Natural killer cell (primary cell): Measurements from ENCODE around the gene CCDC32. TPM values are rescaled to one million over a fixed set of nuclear protein-coding genes. Genes with fewer than 3 reads are reported as not detected.
A peak's percentile ranks its signal among the peaks of the same experiment; 100 is the strongest.

Experiments used
- ATAC-seq, 3 donors: fragments of 150-1000 bp in 2 of 3; fragments of 200-7000 bp in 1 of 3; cut with Tn5 transposase; 1 replicate in 1 of 3; 2 replicates in 2 of 3; pipeline ENCODE4 v1.10.0; 2021; ENCODE audit warnings: mild to moderate bottlenecking in 2 of 3, moderate library complexity in 2 of 3
- DNase-seq, 2 donors: peaks; one replicate each; pipeline versions ENCODE4 v3.0.0 to v3.0.0-alpha.2; 2013 to 2021; ENCODE audit warnings: mixed read lengths in 1 of 2
- H3K27ac ChIP-seq: one replicate; pipeline ENCODE4 v1.5.1; 2013; ENCODE audit warnings: mild to moderate bottlenecking, low read length
- H3K27me3 ChIP-seq: one replicate; pipeline ENCODE4 v1.6.1; 2013; ENCODE audit warnings: low read length; ENCODE audit not compliant: control insufficient read depth, insufficient read depth
- H3K36me3 ChIP-seq: one replicate; pipeline ENCODE4 v1.6.1; 2013; ENCODE audit warnings: low read length; ENCODE audit not compliant: control insufficient read depth, insufficient read depth
- H3K4me1 ChIP-seq: one replicate; pipeline ENCODE4 v1.6.1; 2013; ENCODE audit warnings: low read length; ENCODE audit not compliant: control insufficient read depth, insufficient read depth
- H3K4me3 ChIP-seq: one replicate; pipeline ENCODE4 v1.5.1; 2013; ENCODE audit warnings: low read length
- H3K9me3 ChIP-seq: one replicate; pipeline ENCODE4 v1.6.1; 2013; ENCODE audit warnings: low read length; ENCODE audit not compliant: control insufficient read depth, insufficient read depth
- H3K27ac Mint-ChIP-seq, 2 donors: one replicate each; pipeline ENCODE4 v1.8.0; 2022; ENCODE audit warnings: mild to moderate bottlenecking in 2 of 2, mixed read lengths in 2 of 2, moderate library complexity in 1 of 2
- H3K27me3 Mint-ChIP-seq, 2 donors: one replicate each; pipeline ENCODE4 v1.8.0; 2022; ENCODE audit warnings: low read depth in 2 of 2, mixed read lengths in 2 of 2
- H3K36me3 Mint-ChIP-seq: one replicate; pipeline ENCODE4 v1.8.0; 2022; ENCODE audit warnings: mixed read lengths
- H3K4me1 Mint-ChIP-seq, 2 donors: one replicate each; pipeline ENCODE4 v1.8.0; 2022; ENCODE audit warnings: mixed read lengths in 2 of 2
- H3K4me3 Mint-ChIP-seq: one replicate; pipeline ENCODE4 v1.8.0; 2022; ENCODE audit warnings: mild to moderate bottlenecking, moderate library complexity, mixed read lengths
- H3K9me3 Mint-ChIP-seq, 2 donors: one replicate each; pipeline ENCODE4 v1.8.0; 2022; ENCODE audit warnings: mixed read lengths in 2 of 2
- CTCF ChIP-seq: fragments of 200-600 bp; IDR thresholded peaks from one replicate; pipeline ENCODE4 v1.8.0; 2022; ENCODE audit warnings: antibody characterized with exemption
- whole genome bisulfite sequencing: methylation state at CpG from one replicate; pipeline ENCODE4 v1.1.7; 2013; ENCODE audit warnings: missing lambda C conversion rate; ENCODE audit not compliant: insufficient coverage; 5-methylcytosine and 5-hydroxymethylcytosine counted together
- intact Hi-C: fragments of 100-400 bp; cut with micrococcal nuclease; formaldehyde crosslinking; loops from one replicate; pipeline ENCODE4 v1.14.2; 2022
- total RNA-seq, 4 donors: library from RNA; stranded (reverse); fragments of 120-200 nt in 1 of 4; gene quantifications; one replicate each; pipeline versions ENCODE4 v1.2.3 to v1.2.4, GENCODE V29; 2013 to 2022

CCDC32 gene
- total RNA-seq, 3 donors from 2014 or later (not counting 1 experiment from before 2014, with no cell fraction given) = 34.2 to 43.7 (median 37.4) TPM

GRCh38 chr15:40545457-40545856, 19.4 kb downstream of the CCDC32 start:
- H3K4me1 Mint-ChIP-seq = peaks cover 5 to 17% of the 10 kb centered on the region in 2 donors
- intact Hi-C loops = no loop called here
- no peak overlapping the region for H3K27ac ChIP-seq

GRCh38 chr15:40543631-40544294, 21.1 kb downstream of the CCDC32 start:
- ATAC-seq = peak in 1 of 3 donors; percentile 48
- H3K27ac ChIP-seq = no peak overlapping the region
- H3K27me3 ChIP-seq = no peaks in the 10 kb centered on the region
- intact Hi-C loops = no loop called here
- no peaks in the 10 kb centered on the region for H3K27me3 Mint-ChIP-seq
- H3K36me3 Mint-ChIP-seq = no peaks in the 10 kb centered on the region
- H3K4me3 ChIP-seq = no peak overlapping the region
- peaks cover 5 to 17% of the 10 kb centered on the region in 2 donors for H3K4me1 Mint-ChIP-seq
- 58% methylated on average over 5 of the region's 5 CpGs for WGBS
- TF ChIP-seq CTCF = no peak
- H3K4me3 Mint-ChIP-seq = no peak overlapping the region
- DNase-seq = no peak
- peaks cover 3% of the 10 kb centered on the region for H3K4me1 ChIP-seq
- H3K9me3 Mint-ChIP-seq = no peaks in the 10 kb centered on the region
- H3K9me3 ChIP-seq = no peaks in the 10 kb centered on the region
- peaks cover 6% of the 10 kb centered on the region for H3K36me3 ChIP-seq
- H3K27ac Mint-ChIP-seq = no peak overlapping the region

More at GRCh38 chr15:40545457-40545856, 19.4 kb downstream of the CCDC32 start:
- Mint-ChIP-seq H3K4me3 (no peak overlapping the region), H3K36me3 (no peaks in the 10 kb centered on the region), H3K27me3 (no peaks in the 10 kb centered on the region), H3K27ac (no peak overlapping the region), H3K9me3 (no peaks in the 10 kb centered on the region)
- Histone ChIP-seq H3K4me3 (no peak overlapping the region), H3K27me3 (no peaks in the 10 kb centered on the region), H3K36me3 (no peaks in the 10 kb centered on the region), H3K9me3 (no peaks in the 10 kb centered on the region), H3K4me1 (peaks cover 9% of the 10 kb centered on the region)
- TF ChIP-seq CTCF = no peak
- no peak for DNase-seq
- WGBS = 100% methylated on average over 1 of the region's 1 CpG
- ATAC-seq = no peak

GRCh38 chr15:40543082-40543481, 21.8 kb downstream of the CCDC32 start:
- 81% methylated on average over 3 of the region's 3 CpGs for WGBS
- H3K4me3 Mint-ChIP-seq = no peak overlapping the region
- no peak for TF ChIP-seq CTCF
- no peaks in the 10 kb centered on the region for H3K36me3 Mint-ChIP-seq
- Histone ChIP-seq H3K27me3 (no peaks in the 10 kb centered on the region), H3K36me3 (peaks cover 6% of the 10 kb centered on the region), H3K9me3 (no peaks in the 10 kb centered on the region), H3K4me1 (peaks cover 3% of the 10 kb centered on the region), H3K27ac (no peak overlapping the region), H3K4me3 (no peak overlapping the region)
- intact Hi-C loops = no loop called here
- no peaks in the 10 kb centered on the region for H3K27me3 Mint-ChIP-seq
- no peak for DNase-seq
- peaks cover 5 to 16% of the 10 kb centered on the region in 2 donors for H3K4me1 Mint-ChIP-seq
- H3K27ac Mint-ChIP-seq = no peak overlapping the region
- H3K9me3 Mint-ChIP-seq = no peaks in the 10 kb centered on the region
- no peak for ATAC-seq

- TF ChIP-seq CTCF = no peak
- intact Hi-C loops = no loop called here
- Histone ChIP-seq H3K4me1 (peaks cover 3% of the 10 kb centered on the region), H3K27ac (no peak overlapping the region), H3K36me3 (peaks cover 6% of the 10 kb centered on the region), H3K4me3 (no peak overlapping the region), H3K27me3 (no peaks in the 10 kb centered on the region), H3K9me3 (no peaks in the 10 kb centered on the region)
- H3K36me3 Mint-ChIP-seq = no peaks in the 10 kb centered on the region
- DNase-seq = no peak
- H3K4me1 Mint-ChIP-seq = peaks cover 0 to 4% of the 10 kb centered on the region in 2 donors
- H3K9me3 Mint-ChIP-seq = no peaks in the 10 kb centered on the region
- no peak overlapping the region for H3K4me3 Mint-ChIP-seq
- 96% methylated on average over 6 of the region's 6 CpGs for WGBS
- no peaks in the 10 kb centered on the region for H3K27me3 Mint-ChIP-seq
- no peak overlapping the region for H3K27ac Mint-ChIP-seq
- ATAC-seq = no peak
Observed at GRCh38 chr15:40538976-40539375, 25.9 kb downstream of the CCDC32 start.
